ENCODE results near the gene RTF2.

GRCh38 chr20:56558968-56559367, 90.5 kb downstream of the RTF2 start:
- TF ChIP-seq CTCF (IDR thresholded peaks at IDR 0.05) (no peak), POLR2A (IDR thresholded peaks at IDR 0.05) (no peak), POLR2AphosphoS5 (IDR thresholded peaks at IDR 0.05) (no peak), EP300 (IDR thresholded peaks at IDR 0.05) (no peak)
